GM18507 (cell line): ENCODE results near the gene OXER1.

ENCODE experiments used
- DNase-seq: peaks from one replicate; pipeline ENCODE4 v3.0.0; 2011; ENCODE audit warnings: low read depth; ENCODE audit not compliant: insufficient read length; ENCODE audit errors: extremely low spot score
- FAIRE-seq: peaks from 2 replicates; lab custom pipeline; 2011; peaks lifted over from hg19 to GRCh38; lab: Jason Lieb, UNC

Gene OXER1

DNA sequence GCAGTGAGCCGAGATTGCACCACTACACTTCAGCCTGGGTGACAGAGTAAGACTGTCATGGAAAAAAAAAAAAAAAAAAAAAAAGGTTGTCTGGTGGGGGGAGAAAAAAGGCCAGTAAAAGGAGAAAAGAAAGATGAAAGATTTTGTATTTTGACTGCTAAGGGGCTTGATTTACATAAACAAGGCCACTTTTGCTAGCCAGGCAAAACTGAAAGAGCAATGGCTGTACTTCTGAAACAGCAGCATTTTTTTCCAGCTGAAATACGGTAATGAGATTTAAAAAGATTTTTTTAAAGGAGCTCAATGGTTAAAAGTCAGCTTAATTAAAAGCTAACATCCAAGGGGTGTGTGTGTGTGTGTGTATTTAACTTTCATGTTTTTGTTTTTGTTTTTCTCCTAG is 11.3 kb upstream of the OXER1 start:
- FAIRE-seq (peak; percentile 76), DNase-seq (no peak)

DNA sequence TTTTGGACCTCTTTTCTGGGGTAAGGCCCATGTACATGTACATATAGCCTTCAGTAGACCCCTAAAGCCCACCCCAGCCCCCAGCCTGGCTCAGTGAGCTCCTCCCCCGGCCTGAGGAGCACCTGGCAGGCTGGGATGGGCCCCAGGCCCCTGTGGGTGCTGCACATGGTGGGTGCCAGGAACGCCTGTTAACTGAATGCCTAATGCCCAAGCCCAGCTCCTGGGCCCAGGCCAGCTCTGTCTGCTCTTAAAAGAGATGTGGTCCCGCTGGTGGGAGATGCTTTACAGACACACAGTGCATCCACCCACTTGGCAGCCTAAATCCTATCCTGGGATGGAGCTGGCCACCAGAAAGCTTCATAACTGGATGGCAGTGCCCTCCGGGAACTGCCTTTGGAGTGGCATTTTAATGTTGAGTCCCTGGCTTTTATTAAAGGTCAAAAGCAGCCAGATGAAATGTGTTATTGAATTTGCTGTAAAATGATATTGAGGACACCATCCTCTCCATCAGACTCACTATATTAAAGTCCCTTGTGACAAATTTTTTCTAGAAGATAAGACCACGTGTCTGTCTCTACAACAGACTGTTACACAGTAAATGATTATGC is 7.7 kb upstream of the OXER1 start:
- DNase-seq (no peak), FAIRE-seq (no peak)

DNA sequence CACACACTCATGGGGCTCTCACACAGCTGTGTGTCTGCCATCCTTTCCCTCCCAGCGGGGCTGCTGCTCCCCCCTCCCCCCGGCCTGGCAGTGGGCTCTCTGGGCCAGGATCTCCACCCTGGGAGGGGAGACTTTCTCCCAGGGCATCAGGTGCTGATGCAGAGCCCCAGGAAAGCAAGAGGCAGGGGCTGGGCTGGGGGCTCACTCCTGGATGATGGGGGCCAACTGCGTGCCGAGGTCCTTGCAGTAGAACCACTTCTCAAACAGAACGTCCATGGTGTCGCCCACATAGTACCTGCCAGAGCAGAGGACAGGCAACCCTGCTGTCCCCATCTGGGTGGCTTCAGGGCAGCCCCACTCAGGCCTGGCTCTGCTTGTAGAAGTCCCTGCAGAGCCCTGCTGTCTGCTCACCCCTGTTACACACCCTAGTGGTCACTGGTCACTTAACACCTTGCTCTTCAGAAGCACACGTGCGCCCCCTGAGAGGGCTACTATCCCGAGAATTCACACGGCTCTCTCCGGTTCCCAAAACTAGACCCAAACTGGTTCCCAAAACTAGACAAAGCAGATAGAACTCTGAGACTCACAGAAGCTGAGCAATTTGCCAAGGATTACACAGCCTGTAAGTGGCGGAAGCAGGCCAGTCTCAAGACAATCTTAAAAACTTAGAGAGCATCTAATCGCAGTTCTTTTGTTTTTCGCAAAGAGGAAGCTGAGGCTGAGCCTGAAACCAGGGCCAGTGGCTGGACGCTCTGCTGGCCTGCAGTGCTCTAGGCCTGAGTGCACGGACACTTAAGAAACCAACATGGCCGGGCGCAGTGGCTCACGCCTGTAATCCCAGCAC is 6.6 kb upstream of the OXER1 start:
- FAIRE-seq (peak; percentile 52), DNase-seq (no peak)

DNA sequence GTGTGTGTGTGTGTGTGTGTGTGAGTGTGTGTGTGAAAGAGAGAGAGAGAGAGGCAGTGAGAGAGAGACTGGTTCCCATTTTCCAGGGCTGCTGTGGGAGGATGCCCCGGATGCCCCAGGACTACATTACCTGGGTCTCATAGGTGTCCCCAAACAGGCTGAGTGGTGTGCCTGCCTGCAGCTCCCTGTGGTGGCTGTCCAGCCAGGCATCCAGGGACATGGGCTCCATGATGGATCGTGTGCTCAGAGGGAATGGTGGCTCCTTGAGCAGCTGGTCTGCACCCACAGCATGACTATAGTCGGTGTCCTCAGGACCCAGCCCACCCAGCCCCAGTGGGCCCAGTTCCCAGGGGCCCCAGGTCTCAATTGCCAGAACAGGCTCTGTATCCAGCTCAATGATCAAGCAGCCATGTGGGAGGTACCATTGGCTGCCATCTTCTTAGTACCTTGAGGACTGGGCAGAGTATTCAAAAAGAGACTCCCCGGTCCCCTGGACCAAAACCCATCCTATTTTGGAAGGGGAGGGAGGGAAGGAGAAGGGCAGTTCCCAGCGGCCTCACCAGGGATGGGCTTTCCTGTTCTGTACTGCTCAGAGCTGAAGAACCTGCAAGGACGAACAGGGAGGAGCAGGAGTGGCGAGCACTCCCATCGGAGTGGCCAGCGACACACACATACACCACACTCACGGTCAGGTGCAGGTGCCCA is 5.8 kb upstream of the OXER1 start:
- DNase-seq, result no peak
- FAIRE-seq, result no peak

DNA sequence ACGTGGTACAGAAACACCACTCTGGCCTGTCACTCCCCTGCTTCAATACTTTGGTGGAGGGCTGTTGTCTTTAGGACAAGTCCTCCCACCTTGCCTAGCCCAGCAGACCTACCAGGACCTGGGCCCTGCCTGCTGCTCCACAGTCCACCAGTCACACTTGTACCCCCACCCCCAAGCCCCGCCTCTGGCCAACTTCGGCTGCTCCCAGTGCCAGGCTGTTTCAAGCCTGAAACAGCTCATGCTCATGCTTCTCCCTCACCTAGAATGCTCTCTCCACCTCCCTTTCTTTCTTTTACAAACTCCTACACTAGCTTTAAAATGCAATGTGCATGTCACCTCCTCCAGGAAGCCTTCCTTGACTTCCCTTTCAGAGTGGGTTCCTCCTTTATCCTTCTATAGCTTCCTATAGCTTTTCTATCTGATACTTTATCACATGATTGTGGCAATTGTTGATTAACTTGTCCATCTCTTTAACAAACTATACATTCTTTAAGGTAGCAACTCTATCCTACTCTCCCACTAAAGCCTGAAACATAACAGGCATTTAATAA is 4.8 kb upstream of the OXER1 start:
- FAIRE-seq, result no peak
- DNase-seq, result no peak

DNA sequence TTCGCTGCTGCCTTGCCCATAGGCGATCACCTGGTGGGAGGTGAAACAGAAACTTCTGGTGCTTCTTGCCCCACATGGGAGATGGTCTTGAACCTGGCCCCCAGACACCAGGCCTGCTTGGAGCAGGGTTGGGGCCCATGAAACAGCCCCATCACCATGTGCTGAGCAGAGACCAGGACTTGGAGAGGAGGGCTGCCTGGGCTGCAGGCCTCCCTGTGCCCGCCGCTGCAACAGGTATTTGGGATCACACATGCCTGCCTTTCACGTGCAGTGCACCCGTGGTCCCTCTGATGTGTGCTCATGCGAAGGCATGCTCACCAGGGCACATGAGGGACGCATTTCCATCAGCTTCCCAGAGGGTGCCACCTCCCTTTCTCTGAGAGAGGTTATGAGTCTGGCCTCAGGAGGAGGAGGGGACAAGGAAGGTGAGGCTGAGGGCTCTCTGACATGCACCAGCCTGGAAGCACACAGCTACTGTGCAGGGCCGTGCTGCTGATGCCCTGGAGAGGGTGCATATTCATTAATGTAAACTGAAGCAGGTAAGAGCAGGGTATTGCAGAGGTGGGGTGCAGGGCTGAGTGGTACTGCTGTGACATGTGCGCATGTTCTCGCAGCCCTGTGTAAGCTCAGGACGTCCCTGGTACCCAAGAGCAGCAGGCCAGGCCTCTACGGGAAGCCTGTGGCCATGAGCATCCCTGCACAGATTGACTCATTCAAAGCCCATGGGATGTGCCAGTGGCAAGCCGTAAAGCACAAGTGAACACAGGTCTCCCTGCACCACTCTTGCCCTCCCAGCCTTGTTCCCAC is 4.2 kb upstream of the OXER1 start:
- FAIRE-seq (no peak), DNase-seq (no peak)

DNA sequence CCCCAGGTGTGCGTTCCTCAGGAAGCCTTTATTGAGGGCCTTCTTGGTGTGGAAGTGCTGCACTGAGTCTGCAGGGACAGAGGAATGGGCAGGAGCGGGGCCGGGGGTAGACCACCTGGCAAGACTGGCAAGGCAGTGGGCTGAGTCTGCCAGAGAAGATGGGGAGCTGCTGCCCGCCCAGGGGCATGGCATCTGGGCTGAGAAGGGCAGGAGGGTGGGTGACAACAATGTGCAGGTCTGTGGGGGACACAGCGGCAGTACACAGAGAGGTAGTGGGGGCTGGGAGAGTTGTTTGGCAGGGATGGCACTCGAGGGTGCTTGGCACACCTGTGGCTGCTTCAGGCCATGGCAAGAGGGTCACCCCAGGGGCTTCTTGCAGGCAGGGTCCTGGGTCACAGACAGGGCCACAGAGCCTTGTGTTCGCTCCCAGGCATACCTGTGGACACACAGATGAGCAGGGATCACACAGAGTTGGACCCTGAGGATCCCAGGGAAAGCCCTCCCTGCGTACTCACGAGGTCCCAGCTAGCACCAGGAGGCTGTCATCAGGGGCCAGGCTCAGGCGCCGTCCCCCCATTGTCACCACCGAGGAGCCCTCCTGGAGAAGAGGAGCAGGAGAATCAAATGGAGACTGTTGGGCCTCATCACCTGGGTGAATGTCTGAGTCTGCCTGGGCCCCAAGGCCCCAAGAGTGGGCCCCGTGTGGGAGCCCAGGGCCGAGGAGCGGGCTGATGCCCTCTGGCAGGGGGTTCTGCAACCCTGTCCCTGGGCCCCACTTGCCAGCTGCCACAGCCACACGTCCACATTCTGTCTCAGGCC is 3.4 kb upstream of the OXER1 start:
- FAIRE-seq, result no peak

DNA sequence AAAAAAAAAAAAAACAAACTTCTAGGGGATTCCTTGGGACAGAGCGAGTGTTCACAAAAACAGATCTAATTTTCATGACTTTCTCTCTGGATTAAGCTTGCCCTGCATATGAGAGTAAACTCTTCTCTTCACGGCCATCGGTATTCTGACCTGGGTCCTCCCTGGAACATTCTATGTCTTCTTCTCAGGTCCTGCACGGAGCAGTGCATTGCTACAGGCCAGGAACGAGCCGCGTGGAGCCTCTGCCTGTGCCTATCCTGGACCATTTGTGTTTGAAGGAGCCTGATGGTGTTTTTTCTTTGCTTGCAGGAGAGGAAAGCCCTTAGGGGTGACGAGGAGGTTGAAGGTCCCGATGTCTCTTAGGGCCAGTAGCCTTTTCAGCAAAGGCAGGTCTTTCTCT is 1.8 kb upstream of the OXER1 start:
- no peak for FAIRE-seq
- DNase-seq, result no peak

More for the DNA sequence above, 3.4 kb upstream of the OXER1 start:
- DNase-seq, result no peak

DNA sequence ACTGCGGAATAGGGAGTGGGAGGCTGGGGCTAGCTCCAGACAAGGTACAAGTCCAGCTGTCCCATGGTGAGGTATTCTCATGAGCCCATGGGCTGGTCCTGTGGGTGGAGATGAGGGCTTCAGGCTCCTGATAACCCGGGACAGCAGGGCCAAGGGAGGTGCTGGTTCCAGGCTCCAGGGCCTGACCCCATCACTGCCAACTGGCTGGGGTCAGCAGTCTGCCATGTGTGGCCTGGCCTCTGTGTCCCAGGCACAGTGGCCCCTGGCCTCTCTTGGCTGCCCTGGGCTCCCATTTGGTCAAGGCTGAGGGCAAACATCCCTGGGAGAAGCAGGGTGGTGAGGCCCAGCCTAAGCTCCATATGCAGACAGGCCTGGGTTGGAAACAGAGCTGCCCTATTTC is 966 bp upstream of the OXER1 start:
- FAIRE-seq, result no peak
- no peak for DNase-seq

DNA sequence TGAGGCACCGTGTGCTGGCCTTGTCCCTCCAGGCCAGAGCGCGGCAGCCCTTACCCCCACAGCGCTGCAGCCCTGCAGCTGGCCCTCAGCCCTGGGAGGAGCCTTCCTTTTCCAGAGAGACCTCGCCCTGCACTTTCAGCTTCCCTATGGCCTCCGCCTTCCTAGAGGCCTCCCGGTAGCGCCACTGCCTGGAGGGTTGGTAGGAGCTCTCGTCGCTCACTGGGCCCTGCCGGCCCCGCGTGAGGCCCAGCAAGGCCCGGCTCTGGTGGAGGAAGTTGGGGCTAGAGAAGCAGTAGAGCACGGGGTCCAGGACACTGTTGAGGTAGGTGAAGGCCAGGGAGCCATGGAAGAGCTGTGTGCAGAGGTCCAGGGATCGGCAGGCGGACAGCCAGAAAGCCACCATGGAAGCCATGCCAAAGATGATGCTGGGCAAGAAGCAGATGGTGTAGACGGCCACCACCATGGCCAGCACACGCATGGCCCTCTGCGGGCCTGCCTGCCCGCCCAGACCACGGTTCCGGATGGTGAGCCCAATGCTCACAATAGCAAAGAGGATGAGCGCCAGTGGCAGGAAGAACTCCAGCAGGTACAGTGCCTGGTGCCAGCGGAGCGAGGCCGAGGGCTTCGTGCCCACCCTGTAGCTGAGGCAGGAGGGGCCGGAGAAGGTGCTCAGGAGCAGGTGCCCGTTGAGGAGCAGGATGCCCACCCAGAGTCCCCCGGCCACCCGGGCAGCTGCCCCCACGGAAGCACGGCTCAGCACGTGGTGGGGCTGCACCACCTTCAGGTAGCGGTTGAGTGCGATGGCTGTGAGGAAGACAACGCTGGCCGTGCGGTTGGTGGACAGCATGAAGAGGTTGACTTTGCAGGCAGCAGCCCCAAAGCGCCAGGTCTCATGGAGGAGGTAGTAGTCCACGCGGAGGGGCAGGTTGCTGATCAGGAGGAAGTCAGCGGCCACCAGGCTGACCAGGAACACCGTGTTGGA is 821 bp downstream of the OXER1 start:
- FAIRE-seq (no peak), DNase-seq (no peak)

DNA sequence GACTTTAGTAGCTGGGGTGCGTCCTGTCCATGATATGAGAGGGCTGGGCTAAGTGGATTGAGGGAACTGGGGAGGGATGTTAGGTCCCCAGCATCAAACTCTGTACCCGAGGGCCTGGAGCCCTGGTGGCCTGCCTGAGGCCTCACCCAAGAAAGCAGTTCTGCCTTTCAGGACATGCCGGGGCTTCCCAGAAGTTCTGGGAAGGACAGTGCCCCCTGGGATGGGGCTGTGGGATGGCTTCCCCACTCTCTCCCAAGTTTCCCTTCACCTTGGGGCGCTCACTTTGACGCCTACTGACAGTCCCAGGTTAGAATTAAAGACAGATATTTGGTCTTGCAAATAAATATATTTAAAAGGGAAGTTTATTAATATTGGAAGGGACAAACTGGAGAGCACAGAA is 1.8 kb downstream of the OXER1 start:
- DNase-seq (no peak), FAIRE-seq (no peak)

DNA sequence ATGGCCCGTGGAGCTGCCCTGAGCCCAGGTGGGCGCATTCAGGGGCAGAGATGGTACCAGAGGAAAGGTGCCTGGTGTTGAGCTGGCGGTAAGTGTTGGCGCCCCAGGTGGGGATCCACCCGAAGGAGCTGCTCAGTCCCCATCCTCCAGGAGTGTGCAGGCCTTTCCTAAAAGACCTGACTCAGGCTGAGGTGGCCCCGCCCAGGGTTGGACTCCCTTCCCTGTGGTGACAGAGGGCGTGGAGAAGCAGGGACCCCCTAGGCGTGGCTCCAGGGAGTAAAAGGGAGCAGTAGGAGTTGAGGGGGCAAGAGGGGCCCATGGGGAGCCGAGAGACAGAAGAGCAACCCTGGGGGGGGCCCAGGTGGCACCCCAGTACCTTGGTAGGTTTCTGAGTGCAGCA is 2.4 kb downstream of the OXER1 start:
- DNase-seq (no peak), FAIRE-seq (no peak)

DNA sequence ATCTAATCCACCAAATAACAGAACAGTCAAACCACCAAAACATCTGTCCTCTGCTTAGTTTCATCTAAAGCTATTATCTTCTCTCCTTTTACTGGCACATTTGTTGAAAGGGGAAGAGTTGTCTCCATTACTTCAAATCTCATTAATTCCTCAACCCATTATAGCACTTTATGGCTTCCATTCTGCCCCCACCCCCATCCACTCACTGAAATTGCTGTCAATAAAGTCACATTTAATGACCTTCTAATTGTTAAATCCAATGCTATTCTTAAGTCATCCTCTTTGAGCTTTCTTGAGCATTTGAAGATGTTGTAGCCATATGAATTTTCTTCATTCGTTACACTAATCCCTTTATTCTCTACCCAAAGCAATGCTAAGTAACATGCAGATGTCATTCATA is 5.2 kb downstream of the OXER1 start:
- DNase-seq (no peak), FAIRE-seq (no peak)

DNA sequence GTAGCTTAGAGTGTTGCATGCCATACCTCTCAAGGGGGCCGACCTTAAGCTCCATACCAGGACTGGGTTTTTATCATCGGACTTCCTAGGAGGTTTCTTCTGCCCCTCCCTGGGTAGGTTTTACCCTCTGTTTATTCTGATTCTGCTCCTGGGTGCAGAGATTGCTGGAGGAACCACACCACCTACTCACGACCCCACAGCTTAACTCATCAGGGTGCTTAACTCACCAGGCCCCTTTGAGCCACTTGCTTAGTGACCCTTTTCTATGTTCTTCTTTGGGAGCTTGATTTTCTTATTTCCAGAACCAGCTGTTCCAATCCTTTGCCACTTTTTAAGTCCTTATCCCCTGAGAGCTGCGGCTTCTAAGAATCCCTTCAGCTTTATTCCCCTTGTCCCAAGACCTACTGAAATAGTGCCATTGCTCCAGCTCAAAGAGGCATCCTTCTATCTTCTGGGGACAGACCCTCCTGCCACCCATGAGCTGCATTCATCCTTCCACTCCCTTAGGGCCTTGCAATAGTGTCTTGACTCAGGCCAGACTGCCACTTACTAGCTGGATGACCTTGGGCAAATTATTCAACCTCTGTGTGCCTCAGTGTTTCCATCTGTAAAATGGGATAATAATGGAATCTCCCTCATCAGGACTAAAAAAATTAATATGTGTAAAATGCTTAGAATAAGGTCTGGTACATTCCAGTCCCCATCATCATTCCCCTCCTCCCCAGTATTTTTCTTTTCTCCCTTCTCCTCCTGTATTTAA is 5.8 kb downstream of the OXER1 start:
- FAIRE-seq (no peak), DNase-seq (no peak)

DNA sequence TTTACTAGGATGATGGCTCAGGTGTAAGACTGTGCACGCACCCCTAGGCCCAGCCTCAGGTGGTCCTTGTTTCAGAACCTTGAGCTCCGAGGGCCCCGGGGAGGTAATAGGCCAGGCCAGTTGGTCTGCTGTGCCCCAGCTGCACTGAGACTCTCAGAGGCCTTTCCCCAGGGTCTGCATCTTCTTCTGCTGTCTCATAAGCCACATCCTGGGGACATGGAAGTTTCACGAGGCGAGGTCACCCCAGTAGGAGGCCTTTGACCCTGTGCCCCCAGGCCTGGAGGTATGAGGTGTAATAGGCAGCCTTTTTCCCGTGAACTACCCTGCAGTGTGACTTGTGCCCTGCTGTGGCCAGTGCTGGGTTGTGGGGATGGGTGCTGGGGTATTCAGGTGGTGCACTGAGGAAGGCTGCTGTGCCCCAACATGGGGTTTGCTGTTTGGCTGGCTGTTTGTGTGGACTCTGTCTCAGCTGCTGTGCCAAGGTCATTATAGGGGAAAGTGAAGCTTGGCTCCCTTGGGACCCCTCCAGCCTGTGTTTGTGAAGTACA is 6.9 kb downstream of the OXER1 start:
- DNase-seq, result no peak
- no peak for FAIRE-seq

DNA sequence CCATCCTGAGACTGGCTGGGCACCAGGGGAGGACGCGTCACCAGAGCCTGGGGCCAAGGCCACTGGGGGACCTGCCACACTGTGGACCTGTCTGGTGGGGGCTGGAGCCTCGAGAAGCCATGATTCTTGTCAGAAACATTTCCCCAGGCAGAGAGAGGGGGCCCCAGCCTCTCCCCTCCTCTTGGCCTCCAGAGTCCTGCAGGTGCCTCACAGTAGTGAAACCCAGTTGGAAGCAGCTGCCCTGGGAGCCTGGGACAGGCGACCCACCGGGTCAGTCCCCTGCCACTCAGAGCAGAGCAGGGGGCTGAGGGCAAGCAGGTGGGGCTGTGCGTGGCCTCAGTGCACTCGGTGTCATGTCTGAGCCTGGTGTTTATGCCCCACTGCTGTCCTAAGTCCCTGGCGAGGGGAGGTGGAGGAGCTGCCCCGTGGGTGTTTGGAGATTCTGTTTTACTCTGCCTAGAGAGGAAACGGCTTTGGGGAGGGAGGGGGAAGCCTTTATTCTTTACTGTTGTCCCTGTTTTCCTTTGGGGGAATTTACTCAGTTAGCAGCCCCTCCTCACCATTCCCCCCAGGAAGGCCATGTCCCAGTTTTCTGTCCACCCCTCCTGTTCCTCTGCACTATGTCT is 7.7 kb downstream of the OXER1 start:
- FAIRE-seq (no peak), DNase-seq (no peak)
